Measurements from ENCODE around the gene CDNF. TPM values are rescaled to one million over a fixed set of nuclear protein-coding genes. Genes with fewer than 3 reads are reported as not detected.
"Not testable (repeated sequence)": the region's sequence is repeated elsewhere in the genome, so short reads cannot be mapped to it uniquely, and the experiment has no call there.

The CDNF gene
- total RNA-seq, 1 donor from 2014 or later = 1.0 TPM

- H3K9ac ChIP-seq (ENCODE audit: low read depth in 1 of 3, low read length in 3 of 3) = no peak overlapping the region
- H3K27me3 ChIP-seq (ENCODE audit: control insufficient read depth in 3 of 3, insufficient read depth in 3 of 3, low read length in 3 of 3) = no peaks in the 10 kb centered on the region
- H3K9me3 ChIP-seq (ENCODE audit: control insufficient read depth in 3 of 3, low read length in 3 of 3) = no peaks in the 10 kb centered on the region
- peaks cover 0 to 7% (median 3%) of the 10 kb centered on the region in 3 donors for H3K36me3 ChIP-seq (ENCODE audit: control insufficient read depth in 3 of 3, insufficient read depth in 3 of 3, low read length in 3 of 3)
- no peak overlapping the region for H3K4me3 ChIP-seq (ENCODE audit: low read length in 3 of 3)
- no peak overlapping the region for H3K27ac ChIP-seq (ENCODE audit: low read depth, low read length)
- no peaks in the 10 kb centered on the region for H3K4me1 ChIP-seq (ENCODE audit: control insufficient read depth in 3 of 3, insufficient read depth in 3 of 3, low read length in 3 of 3)
Measured at GRCh38 chr10:14822879-14823755, 14.7 kb downstream of the CDNF start.

DNA sequence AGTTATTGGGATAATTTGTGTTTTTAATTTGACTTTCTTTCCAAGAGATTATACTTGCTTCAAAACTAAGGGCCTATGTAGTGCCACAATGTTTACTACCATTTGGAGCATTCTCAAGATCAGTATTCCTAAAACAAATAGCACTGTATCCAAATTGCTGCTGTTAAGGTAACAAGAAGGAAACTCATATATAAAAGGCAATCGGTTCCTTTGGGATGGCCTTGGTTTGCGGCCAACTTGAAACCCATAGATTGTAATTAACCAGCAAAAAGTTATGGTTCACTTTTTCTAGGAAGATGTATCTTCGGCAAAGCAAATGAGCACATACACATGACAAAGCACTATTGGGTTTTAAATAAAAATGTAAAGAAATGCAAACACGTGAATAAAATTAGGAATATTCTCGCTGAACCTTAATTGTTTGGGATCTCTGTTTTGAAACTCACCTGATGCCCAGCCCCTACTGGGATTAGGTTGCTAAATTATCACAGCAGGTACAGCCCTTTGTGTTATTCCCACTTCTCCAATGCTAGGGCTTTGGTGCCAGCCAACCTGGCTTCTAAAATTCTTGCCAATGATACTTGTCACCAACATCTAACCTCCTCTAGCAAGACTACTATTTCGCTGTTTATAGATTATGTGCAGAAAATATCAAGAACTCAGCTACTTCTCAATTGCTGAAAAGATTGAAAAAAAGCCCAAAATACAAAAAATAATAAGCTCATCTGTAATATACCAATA lies 16.0 kb downstream of the CDNF start:
- no peaks in the 10 kb centered on the region for H3K27me3 ChIP-seq (ENCODE audit: control insufficient read depth in 3 of 3, insufficient read depth in 3 of 3, low read length in 3 of 3)
- H3K9ac ChIP-seq (ENCODE audit: low read depth in 1 of 3, low read length in 3 of 3) = no peak overlapping the region
- no peaks in the 10 kb centered on the region for H3K4me1 ChIP-seq (ENCODE audit: control insufficient read depth in 3 of 3, insufficient read depth in 3 of 3, low read length in 3 of 3)
- no peak overlapping the region for H3K27ac ChIP-seq (ENCODE audit: low read depth, low read length)
- H3K4me3 ChIP-seq (ENCODE audit: low read length in 3 of 3) = no peak overlapping the region
- H3K9me3 ChIP-seq (ENCODE audit: control insufficient read depth in 3 of 3, low read length in 3 of 3) = no peaks in the 10 kb centered on the region
- H3K36me3 ChIP-seq (ENCODE audit: control insufficient read depth in 3 of 3, insufficient read depth in 3 of 3, low read length in 3 of 3) = peaks cover 0 to 7% (median 3%) of the 10 kb centered on the region in 3 donors

- Histone ChIP-seq H3K4me3 (ENCODE audit: low read length in 3 of 3) (no peak overlapping the region), H3K9me3 (ENCODE audit: control insufficient read depth in 3 of 3, low read length in 3 of 3) (no peaks in the 10 kb centered on the region), H3K27ac (ENCODE audit: low read depth, low read length) (no peak overlapping the region), H3K9ac (ENCODE audit: low read depth in 1 of 3, low read length in 3 of 3) (no peak overlapping the region), H3K36me3 (ENCODE audit: control insufficient read depth in 3 of 3, insufficient read depth in 3 of 3, low read length in 3 of 3) (peaks cover 0 to 7% (median 3%) of the 10 kb centered on the region in 3 donors), H3K27me3 (ENCODE audit: control insufficient read depth in 3 of 3, insufficient read depth in 3 of 3, low read length in 3 of 3) (no peaks in the 10 kb centered on the region), H3K4me1 (ENCODE audit: control insufficient read depth in 3 of 3, insufficient read depth in 3 of 3, low read length in 3 of 3) (no peaks in the 10 kb centered on the region)
Measured at GRCh38 chr10:14820775-14821154, 17.1 kb downstream of the CDNF start.

DNA sequence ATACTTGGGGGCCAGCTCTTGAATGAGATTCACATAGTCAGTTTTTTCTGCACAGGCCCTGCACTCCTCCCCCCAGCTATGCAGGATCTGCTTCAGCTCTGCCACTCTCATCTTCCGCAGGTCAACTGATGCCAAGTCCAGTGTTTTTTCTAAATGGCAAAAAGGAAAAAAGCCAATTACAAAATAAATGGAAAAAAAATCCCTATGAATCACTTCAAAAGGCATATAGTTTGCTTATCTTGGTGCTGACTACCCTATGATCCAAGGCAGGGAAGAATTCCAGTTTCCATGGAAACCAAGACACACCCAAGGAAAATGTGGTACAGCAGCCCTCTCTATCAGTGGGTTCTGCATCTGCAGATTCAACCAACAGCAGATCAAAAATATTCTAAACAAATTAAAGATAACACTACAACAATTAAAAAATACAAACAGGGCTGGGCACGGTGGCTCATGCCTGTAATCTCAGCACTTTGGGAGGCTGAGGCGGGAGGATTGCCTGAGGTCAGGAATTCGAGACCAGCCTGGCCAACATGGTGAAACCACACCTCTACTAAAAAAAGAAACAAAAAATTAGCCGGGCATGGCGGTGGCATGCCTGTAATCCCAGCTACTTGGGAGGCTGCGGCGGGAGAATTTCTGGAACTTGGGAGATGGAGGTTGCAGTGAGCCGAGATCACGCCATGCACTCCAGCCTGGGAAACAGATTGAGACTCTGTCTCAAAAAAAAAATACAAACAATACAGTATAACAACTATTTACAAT lies 17.6 kb downstream of the CDNF start:
- Histone ChIP-seq H3K27me3 (ENCODE audit: control insufficient read depth in 3 of 3, insufficient read depth in 3 of 3, low read length in 3 of 3) (no peaks in the 10 kb centered on the region), H3K27ac (ENCODE audit: low read depth, low read length) (no peak overlapping the region), H3K9me3 (ENCODE audit: control insufficient read depth in 3 of 3, low read length in 3 of 3) (no peaks in the 10 kb centered on the region), H3K9ac (ENCODE audit: low read depth in 1 of 3, low read length in 3 of 3) (no peak overlapping the region), H3K4me1 (ENCODE audit: control insufficient read depth in 3 of 3, insufficient read depth in 3 of 3, low read length in 3 of 3) (no peaks in the 10 kb centered on the region), H3K4me3 (ENCODE audit: low read length in 3 of 3) (no peak overlapping the region), H3K36me3 (ENCODE audit: control insufficient read depth in 3 of 3, insufficient read depth in 3 of 3, low read length in 3 of 3) (peaks cover 0 to 4% (median 3%) of the 10 kb centered on the region in 3 donors)

- H3K9me3 ChIP-seq (ENCODE audit: control insufficient read depth in 3 of 3, low read length in 3 of 3); H3K36me3 ChIP-seq (ENCODE audit: control insufficient read depth in 3 of 3, insufficient read depth in 3 of 3, low read length in 3 of 3); H3K4me3 ChIP-seq (ENCODE audit: low read length in 3 of 3): not testable (repeated sequence)
Measured at GRCh38 chr10:14816717-14817116, 21.1 kb downstream of the CDNF start.

DNA sequence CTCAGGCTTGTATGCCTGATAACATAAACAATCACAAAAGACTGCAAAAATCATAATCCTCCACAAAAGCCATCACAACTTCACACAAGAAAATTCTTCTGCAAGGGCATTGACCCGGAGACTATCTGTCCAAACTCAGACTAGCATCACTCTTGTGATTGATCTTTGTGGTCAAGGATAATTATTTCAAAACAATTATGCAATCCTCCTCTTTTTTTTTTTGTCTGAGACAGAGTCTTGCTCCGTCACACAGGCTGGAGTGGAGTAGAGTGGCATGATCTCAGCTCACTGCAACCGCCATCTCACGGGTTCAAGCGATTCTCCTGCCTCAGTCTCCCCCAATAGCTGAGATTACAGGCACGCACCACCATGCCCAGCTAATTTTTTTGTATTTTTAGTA lies 22.2 kb downstream of the CDNF start:
- Histone ChIP-seq H3K9ac (ENCODE audit: low read depth in 1 of 3, low read length in 3 of 3) (no peak overlapping the region), H3K4me3 (ENCODE audit: low read length in 3 of 3) (no peak overlapping the region), H3K9me3 (ENCODE audit: control insufficient read depth in 3 of 3, low read length in 3 of 3) (no peaks in the 10 kb centered on the region), H3K36me3 (ENCODE audit: control insufficient read depth in 3 of 3, insufficient read depth in 3 of 3, low read length in 3 of 3) (no peaks in the 10 kb centered on the region), H3K4me1 (ENCODE audit: control insufficient read depth in 3 of 3, insufficient read depth in 3 of 3, low read length in 3 of 3) (no peaks in the 10 kb centered on the region), H3K27ac (ENCODE audit: low read depth, low read length) (no peak overlapping the region), H3K27me3 (ENCODE audit: control insufficient read depth in 3 of 3, insufficient read depth in 3 of 3, low read length in 3 of 3) (no peaks in the 10 kb centered on the region)

More at GRCh38 chr10:14816717-14817116, 21.1 kb downstream of the CDNF start:
- H3K27ac ChIP-seq (ENCODE audit: low read depth, low read length); H3K27me3 ChIP-seq (ENCODE audit: control insufficient read depth in 3 of 3, insufficient read depth in 3 of 3, low read length in 3 of 3); H3K4me1 ChIP-seq (ENCODE audit: control insufficient read depth in 3 of 3, insufficient read depth in 3 of 3, low read length in 3 of 3); H3K9ac ChIP-seq (ENCODE audit: low read depth in 1 of 3, low read length in 3 of 3): not testable (repeated sequence)

GRCh38 chr10:14812271-14812670 lies 25.6 kb downstream of the CDNF start:
- H3K27ac ChIP-seq (ENCODE audit: low read depth, low read length) = no peak overlapping the region
- no peak overlapping the region for H3K4me3 ChIP-seq (ENCODE audit: low read length in 3 of 3)
- no peak overlapping the region for H3K9ac ChIP-seq (ENCODE audit: low read depth in 1 of 3, low read length in 3 of 3)
- H3K27me3 ChIP-seq (ENCODE audit: control insufficient read depth in 3 of 3, insufficient read depth in 3 of 3, low read length in 3 of 3) = no peaks in the 10 kb centered on the region
- H3K9me3 ChIP-seq (ENCODE audit: control insufficient read depth in 3 of 3, low read length in 3 of 3) = no peaks in the 10 kb centered on the region
- no peaks in the 10 kb centered on the region for H3K4me1 ChIP-seq (ENCODE audit: control insufficient read depth in 3 of 3, insufficient read depth in 3 of 3, low read length in 3 of 3)
- no peaks in the 10 kb centered on the region for H3K36me3 ChIP-seq (ENCODE audit: control insufficient read depth in 3 of 3, insufficient read depth in 3 of 3, low read length in 3 of 3)

DNA sequence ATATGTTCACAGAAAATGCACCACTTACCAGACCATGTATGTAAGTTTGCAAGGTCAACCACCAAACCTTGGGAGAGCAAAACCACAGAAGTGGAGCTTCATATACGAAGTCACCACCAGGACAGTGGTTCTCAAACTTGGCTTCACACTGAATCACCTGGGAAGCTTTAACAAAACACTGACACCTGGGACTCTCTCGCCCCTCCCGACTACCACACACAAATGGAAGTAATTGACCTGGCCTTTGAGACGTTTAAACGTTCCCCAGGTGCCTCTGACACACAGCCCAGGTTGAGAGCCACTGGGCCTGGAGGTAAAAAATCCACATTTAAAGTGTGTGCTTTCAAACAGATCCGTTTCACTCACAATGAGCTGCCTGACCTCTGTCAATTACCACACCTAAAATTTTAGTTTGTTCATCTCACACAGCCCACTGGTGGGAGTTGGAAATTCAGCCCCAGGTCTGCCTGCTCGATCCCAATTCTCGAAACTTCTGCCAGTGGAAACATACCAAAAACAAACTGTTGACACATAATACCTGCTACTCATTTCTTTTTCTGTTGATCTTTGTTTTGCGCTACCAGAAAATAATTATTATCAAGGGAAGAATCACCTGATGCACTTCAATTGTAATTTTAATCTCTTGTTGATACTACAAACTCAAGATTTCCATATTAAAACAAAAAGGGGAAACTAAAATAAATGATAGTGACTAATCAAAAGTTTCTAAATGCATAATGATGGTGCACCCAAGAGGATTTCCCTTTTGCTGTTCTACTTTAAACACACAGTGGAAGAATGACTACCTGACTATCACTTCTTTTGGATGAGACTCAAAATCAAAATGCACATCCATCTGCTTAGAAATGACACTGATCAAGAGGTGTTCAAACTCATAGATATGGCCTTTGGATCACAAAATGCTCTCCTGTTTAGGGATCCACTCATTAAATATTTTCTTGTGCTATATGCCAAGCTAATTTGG lies 26.6 kb downstream of the CDNF start:
- Histone ChIP-seq H3K9ac (ENCODE audit: low read depth in 1 of 3, low read length in 3 of 3) (no peak overlapping the region), H3K4me1 (ENCODE audit: control insufficient read depth in 3 of 3, insufficient read depth in 3 of 3, low read length in 3 of 3) (no peaks in the 10 kb centered on the region), H3K27me3 (ENCODE audit: control insufficient read depth in 3 of 3, insufficient read depth in 3 of 3, low read length in 3 of 3) (no peaks in the 10 kb centered on the region), H3K27ac (ENCODE audit: low read depth, low read length) (no peak overlapping the region), H3K9me3 (ENCODE audit: control insufficient read depth in 3 of 3, low read length in 3 of 3) (no peaks in the 10 kb centered on the region), H3K4me3 (ENCODE audit: low read length in 3 of 3) (no peak overlapping the region), H3K36me3 (ENCODE audit: control insufficient read depth in 3 of 3, insufficient read depth in 3 of 3, low read length in 3 of 3) (no peaks in the 10 kb centered on the region)

- no peak overlapping the region for H3K27ac ChIP-seq (ENCODE audit: low read depth, low read length)
- no peak overlapping the region for H3K4me3 ChIP-seq (ENCODE audit: low read length in 3 of 3)
- H3K4me1 ChIP-seq (ENCODE audit: control insufficient read depth in 3 of 3, insufficient read depth in 3 of 3, low read length in 3 of 3) = no peaks in the 10 kb centered on the region
- H3K36me3 ChIP-seq (ENCODE audit: control insufficient read depth in 3 of 3, insufficient read depth in 3 of 3, low read length in 3 of 3) = no peaks in the 10 kb centered on the region
- no peak overlapping the region for H3K9ac ChIP-seq (ENCODE audit: low read depth in 1 of 3, low read length in 3 of 3)
- peaks cover 0 to 5% (median 3%) of the 10 kb centered on the region in 3 donors for H3K27me3 ChIP-seq (ENCODE audit: control insufficient read depth in 3 of 3, insufficient read depth in 3 of 3, low read length in 3 of 3)
- no peaks in the 10 kb centered on the region for H3K9me3 ChIP-seq (ENCODE audit: control insufficient read depth in 3 of 3, low read length in 3 of 3)
Measured at GRCh38 chr10:14806318-14806717, 31.5 kb downstream of the CDNF start.

Measured in skeletal muscle tissue (tissue), 4 donors.